ENCODE measurements around the gene SNRPB. TPM values are rescaled to one million over a fixed set of nuclear protein-coding genes. Genes with fewer than 3 reads are reported as not detected.
A peak's percentile ranks its signal among the peaks of the same experiment; 100 is the strongest.

SNRPB gene
- total RNA-seq, 1 donor from 2014 or later, result 185 TPM

DNA sequence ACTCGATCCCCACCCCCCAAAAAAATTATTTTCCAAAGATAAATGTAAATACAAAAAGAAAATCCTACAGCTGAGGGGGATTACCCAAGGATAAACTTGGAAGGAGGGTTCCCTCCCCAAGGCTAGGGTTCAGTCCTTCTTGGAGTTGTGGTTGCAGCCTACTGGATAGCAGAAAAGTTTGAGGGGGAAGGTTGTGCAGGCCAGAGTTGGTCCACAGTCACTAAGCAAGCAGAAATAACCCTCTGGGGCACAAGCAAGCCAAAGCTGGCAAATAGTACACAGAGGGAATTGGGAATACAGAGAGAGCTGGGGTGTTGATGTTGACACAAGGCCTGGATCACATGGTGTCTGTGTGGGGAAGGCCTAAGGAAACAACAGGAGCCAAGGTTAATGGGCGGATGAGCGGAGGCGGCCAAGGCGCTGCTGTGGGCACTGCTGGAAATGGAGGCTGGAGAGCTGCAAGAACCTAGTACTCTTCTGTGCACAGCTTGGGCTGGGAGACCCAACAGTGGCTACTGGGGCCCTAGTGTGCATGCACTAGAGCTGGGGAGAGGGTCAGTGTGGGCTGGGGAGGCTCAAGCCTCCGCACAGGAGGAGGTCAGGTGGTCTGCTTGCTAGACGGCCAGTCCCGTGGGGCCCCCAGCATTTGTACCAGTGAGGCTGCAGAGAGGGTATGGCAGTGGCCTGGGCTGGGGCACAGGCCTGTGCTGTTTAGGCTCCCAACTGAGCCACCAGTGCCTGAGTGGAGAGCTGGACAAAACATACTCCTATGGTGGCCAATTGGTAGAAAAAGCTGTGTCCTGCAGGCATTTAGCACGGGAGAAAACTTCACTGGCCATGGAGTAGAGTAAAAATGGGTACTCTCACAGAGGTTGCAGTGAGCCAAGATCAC is 5.5 kb upstream of the SNRPB start:
- no peak for DNase-seq (ENCODE audit: low read depth)

GRCh38 chr20:2473516-2473915 is 2.9 kb upstream of the SNRPB start:
- DNase-seq (ENCODE audit: low read depth), result peak; percentile 41

- peak; percentile 51 for DNase-seq (ENCODE audit: low read depth)
Observed at GRCh38 chr20:2469991-2470422, 582 bp downstream of the SNRPB start.

DNA sequence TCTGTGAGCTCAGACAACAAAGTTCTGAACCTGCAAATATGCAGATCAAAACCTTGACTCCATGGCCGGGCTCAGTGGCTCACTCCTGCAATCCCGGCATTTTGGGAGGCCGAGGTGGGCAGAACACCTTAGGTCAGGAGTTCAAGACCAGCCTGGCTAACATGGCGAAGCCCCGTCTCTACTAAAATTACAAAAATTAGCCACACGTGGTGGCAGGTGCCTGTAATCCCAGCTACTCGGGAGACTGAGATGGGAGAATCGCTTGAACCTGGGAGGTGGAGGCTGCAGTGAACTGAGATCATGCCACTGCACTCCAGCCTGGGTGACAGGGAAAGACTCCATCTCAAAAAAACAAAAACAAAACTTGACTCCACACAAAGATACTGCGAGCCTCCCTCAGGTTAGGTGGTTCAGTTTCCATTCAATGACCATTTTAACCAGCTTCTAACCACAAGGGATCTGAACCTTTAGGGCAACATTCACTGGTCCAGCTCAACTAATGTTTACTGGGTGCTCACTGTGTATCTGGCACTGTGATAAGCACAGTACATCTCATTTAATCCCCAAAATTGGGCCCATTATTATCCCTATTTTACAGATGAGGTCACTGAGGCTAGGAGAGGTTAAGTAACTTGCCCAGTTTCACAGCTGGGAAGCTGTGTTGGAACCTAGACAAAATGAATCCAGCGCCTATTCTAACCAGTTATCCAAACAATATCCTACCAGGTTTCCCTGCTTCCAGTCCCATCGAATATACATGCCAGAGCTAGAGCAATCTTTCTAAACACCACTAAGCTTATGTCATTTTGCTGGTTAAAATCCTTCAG is 1.8 kb downstream of the SNRPB start:
- no peak for DNase-seq (ENCODE audit: low read depth)

GRCh38 chr20:2467412-2467811 is 3.2 kb downstream of the SNRPB start:
- no peak for DNase-seq (ENCODE audit: low read depth)

GRCh38 chr20:2465100-2465499 is 5.5 kb downstream of the SNRPB start:
- no peak for DNase-seq (ENCODE audit: low read depth)

- no peak for DNase-seq (ENCODE audit: low read depth)
Observed at GRCh38 chr20:2463616-2464365, 6.8 kb downstream of the SNRPB start.

DNA sequence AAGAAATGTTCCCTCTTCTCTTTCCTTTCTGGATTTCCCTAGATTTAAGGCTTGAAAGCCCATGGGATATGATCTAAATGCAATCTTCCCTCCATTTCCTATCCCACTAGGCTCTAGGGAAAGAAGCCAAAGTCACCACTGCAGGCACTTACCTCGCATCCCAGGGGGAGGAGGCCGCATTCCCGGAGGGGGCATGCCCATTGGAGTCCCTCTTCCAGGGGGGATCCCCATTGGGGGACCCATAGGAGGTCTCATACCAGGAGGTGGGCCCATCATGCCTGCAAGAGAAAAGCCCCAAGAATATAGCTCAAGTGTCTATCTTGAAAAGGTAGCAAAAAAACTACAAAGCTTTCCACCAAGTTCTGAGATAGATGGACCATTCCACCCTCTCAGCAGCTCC is 8.1 kb downstream of the SNRPB start:
- DNase-seq (ENCODE audit: low read depth), result no peak

- no peak for DNase-seq (ENCODE audit: low read depth)
Observed at GRCh38 chr20:2460752-2461424, 9.7 kb downstream of the SNRPB start.

GRCh38 chr20:2459981-2460751 is 10.4 kb downstream of the SNRPB start:
- no peak for DNase-seq (ENCODE audit: low read depth)

DNA sequence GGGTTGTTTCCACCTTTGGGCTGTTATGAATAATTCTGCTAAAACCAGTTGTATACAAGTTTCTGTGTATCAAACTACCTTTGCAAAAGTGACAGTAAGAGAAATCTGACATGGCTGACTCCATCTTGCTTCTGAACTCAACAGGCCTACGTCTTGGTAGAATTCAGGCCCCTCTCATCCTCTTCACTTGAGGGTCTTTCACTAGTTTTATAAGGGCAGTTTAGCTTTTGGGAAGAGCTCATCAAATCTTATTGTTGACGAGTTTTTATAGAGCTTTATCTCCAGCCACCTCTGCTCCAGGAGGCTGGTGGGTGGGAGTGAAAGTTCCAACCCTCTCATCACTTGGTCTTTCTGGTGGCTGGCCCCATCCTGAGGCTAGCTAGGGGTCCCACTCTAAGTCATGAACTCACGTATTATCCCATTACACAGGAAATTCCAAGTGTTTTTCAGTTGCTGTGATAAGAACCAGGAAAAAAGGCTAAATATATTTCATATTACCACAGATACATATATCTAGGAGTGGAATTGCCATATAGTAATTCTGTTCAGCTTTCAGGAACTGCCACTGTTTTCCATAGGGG is 11.6 kb downstream of the SNRPB start:
- DNase-seq (ENCODE audit: low read depth), result no peak

DNA sequence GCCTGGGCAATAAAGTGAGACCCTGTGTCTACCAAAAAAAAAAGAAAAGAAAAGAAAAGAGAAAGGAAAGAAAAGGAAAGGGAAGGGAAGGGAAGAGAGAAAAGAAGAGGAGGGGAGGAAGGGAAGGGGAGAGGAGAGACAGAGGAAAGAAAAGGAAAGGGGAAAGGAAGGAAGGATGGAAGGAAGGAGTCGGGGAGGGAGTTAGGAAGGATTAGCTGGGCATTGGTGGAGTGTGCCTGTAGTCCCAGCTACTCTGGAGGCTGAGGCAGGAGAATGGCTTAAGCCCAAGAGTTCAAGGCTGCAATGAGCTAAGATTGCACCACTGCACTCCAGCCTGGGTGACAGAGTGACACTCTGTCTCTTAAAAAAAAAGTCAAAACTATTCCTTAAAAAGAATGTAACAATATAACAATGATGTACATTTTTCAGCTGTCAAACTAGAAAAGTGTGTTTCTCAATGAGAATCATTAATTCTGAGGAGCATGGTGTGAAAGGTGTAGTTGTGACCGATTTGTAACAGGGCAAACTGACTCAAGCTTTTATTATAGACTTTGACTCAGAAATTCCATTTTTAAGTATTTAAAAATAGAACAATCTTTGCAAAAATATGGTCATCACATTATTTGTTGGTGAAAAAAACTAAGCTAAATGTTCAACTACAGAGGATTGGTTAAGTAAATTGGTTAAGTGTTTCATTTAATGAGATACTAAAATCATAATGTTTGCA is 14.7 kb downstream of the SNRPB start:
- DNase-seq (ENCODE audit: low read depth), result peak; percentile 3

DNA sequence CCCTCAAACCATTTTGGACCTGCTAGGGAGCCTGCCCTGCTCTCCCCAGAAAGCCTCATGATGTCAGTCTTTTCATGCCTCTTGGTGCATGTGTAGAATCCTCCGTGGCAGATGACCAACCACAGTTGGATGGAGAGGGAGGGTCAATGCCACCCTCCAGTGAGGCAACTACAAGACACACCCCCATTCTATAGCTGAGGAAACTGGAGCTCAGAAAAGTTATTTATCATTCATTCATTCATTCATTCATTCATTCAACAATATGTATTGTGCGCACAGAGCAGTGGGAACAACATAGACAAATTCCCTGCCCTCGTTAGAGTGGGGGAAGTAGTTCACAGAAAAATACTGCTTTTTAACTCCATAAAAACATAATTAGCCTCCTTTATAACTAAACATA is 16.8 kb downstream of the SNRPB start:
- no peak for DNase-seq (ENCODE audit: low read depth)

DNA sequence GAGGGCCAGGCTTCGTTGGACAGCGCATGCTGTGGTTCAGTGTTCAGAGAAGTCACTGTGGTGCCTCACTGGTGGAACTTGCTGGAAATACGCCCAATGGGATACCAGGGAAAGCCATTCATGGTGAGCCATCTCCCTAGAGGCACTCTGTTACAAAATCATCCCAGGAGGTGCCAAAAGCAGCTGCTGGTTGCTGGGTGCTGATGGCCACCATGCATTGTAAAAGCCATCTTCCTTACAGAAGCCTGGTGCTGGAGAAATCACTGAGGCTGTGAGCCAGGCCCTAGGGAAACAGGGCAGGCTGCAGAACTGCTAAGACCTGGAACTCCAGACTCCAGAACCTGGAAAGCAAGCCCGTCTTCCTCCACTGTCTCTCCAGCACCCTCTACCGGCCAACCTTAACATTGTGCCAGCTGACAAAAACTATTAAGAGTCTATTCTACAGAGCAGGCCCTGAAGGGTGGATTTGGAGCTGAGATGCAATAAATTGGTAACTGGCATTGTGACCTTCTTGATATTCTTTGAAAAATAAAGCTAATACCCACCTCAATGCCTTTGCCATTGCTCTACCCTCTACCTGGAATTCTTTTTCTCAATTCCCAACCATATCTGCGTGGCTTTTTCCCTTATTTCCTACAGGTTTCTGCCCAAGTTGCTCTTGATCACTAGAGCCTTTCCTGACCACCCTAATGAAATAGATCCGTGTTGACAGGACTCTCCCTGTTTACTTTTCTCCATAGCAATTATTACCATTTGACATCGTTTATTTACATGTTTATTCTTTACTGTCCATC is 18.5 kb downstream of the SNRPB start:
- peak; percentile 76 for DNase-seq (ENCODE audit: low read depth)

DNA sequence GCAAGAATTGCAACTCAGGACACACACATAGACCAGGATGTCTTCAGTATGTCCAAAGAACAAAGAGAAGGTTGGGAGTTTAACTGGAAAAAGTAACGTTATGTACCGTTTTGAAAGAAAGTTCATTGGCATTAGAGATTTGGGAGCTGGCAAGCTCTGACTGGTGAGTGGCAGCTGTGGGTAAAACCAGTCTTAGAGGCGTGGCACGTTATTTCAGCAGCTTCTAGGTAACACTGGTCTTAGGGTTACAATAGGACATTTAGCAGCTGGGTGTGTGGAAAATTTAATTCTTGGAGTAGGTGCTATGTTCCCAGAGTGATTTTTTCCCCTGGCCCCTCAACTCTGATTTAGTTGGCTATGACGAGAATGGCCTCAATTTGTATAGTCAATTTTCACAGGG is 19.2 kb downstream of the SNRPB start:
- peak; percentile 36 for DNase-seq (ENCODE audit: low read depth)

- DNase-seq (ENCODE audit: low read depth), result no peak
Observed at GRCh38 chr20:2449386-2449785, 21.2 kb downstream of the SNRPB start.

GRCh38 chr20:2446845-2447244 is 23.7 kb downstream of the SNRPB start:
- DNase-seq (ENCODE audit: low read depth), result no peak

DNA sequence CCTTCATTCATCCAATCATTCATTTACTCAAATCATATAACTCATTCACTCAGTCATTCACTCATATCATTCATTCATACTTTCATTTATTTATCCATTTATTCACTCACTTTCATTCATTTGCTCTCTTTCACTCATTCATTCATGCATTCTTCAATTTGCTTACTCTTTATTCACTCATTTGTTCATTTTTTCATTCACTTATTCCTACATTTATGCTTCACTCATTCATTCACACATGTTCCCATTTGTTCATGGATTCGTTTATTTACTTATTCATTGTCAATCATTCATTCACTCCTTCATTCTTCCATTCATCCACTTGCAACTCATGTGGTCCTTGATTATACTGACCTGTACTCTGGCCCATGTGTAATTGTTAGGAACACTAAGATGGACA is 39.4 kb downstream of the SNRPB start:
- DNase-seq (ENCODE audit: low read depth), result no peak
